Heart left ventricle (tissue), 16 donors: Measurements from ENCODE around the gene PFDN5. TPM values are rescaled to one million over a fixed set of nuclear protein-coding genes. Genes with fewer than 3 reads are reported as not detected.

Experiments used
- ATAC-seq, 4 donors: fragments of 200-7000 bp; cut with Tn5 transposase; one replicate each; pipeline ENCODE4 v1.9.1; 2020 to 2022; ENCODE audit warnings: moderate library complexity in 4 of 4, mild to moderate bottlenecking in 3 of 4, moderate number of reproducible peaks in 1 of 4
- DNase-seq, 5 donors: peaks; one replicate each; pipeline ENCODE4 v3.0.0-alpha.2; 2020
- H3K27ac ChIP-seq, 12 donors: fragments of 200-600 bp; sonication (generic) in 4 of 12; one replicate each; pipeline versions ENCODE4 v1.5.0 to v1.8.0; 2016 to 2022; ENCODE audit warnings: mild to moderate bottlenecking in 2 of 12
- H3K27me3 ChIP-seq, 9 donors: fragments of 200-600 bp; sonication (generic) in 2 of 9; one replicate each; pipeline versions ENCODE4 v1.5.1 to v1.8.0; 2016 to 2022; ENCODE audit warnings: mild to moderate bottlenecking in 3 of 9
- H3K36me3 ChIP-seq, 9 donors: fragments of 200-600 bp; sonication (generic) in 2 of 9; one replicate each; pipeline versions ENCODE4 v1.5.0 to v1.8.0; 2018 to 2022; ENCODE audit warnings: mild to moderate bottlenecking in 2 of 9
- H3K4me1 ChIP-seq, 12 donors: fragments of 200-600 bp; sonication (generic) in 4 of 12; one replicate each; pipeline versions ENCODE4 v1.5.0 to v1.8.0; 2016 to 2022; ENCODE audit warnings: mild to moderate bottlenecking in 3 of 12
- H3K4me3 ChIP-seq, 12 donors: fragments of 200-600 bp; sonication (generic) in 4 of 12; one replicate each; pipeline versions ENCODE4 v1.5.0 to v1.8.0; 2017 to 2022; ENCODE audit warnings: mild to moderate bottlenecking in 9 of 12, moderate library complexity in 4 of 12
- H3K9me3 ChIP-seq, 12 donors: fragments of 200-600 bp; sonication (generic) in 4 of 12; one replicate each; pipeline versions ENCODE4 v1.5.0 to v1.8.0; 2016 to 2022; ENCODE audit warnings: mild to moderate bottlenecking in 1 of 12
- CTCF ChIP-seq, 12 donors: fragments of 200-600 bp; sonication (generic) in 4 of 12; IDR thresholded peaks; one replicate each; pipeline versions ENCODE4 v1.5.0 to v1.8.0; 2018 to 2022; ENCODE audit warnings: antibody characterized with exemption in 12 of 12, mild to moderate bottlenecking in 5 of 12
- POLR2A ChIP-seq, 2 donors: fragments of 450-650 bp; IDR thresholded peaks; one replicate each; pipeline ENCODE4 v1.6.1; 2017; ENCODE audit warnings: antibody characterized with exemption in 2 of 2, mild to moderate bottlenecking in 2 of 2, moderate library complexity in 2 of 2
- WGBS, 4 donors: extraction: QIAGEN DNeasy Blood & Tissue Kit in 2 of 4; methylation state at CpG; one replicate each; pipeline versions ENCODE4 v1.1.5 to v1.1.7; 2013 to 2018; 5-methylcytosine and 5-hydroxymethylcytosine counted together
- intact Hi-C, 10 donors: fragments of 100-400 bp; cut with DNase I; formaldehyde crosslinking; loops; one replicate each; pipeline versions ENCODE4 v1.11.1 to v1.14.2; 2022
- polyA plus RNA-seq, 2 donors: library from polyadenylated mRNA; stranded (reverse); fragments of 200-250 nt; gene quantifications; one replicate each; pipeline ENCODE4 v1.2.3, GENCODE V29; 2013
- total RNA-seq, 9 donors: library from RNA; depleted of rRNA in 2 of 9; stranded (reverse); fragments of >200 nt in 2 of 9; fragmentation: NEBNext Ultra II Directional in 3 of 9; extraction: Animal tissue kit (Norgen Biotek cat#: 25700) in 3 of 9; gene quantifications; one replicate each; pipeline versions ENCODE4 v1.1.0 to v1.2.4, GENCODE V29; 2016 to 2023
- donor health status: ischemic (EF 13 %, LVEDD 7.1; RV severe dilation, severe dysfunction).
- donor health status: healthy with polysubstance abuse.
- donor health status: DM: no; HTN: yes; CAD: no.
- donor health status: DM: no; HTN: no; CAD: no.
- donor health status: ischemic (EF 25% LVEDD 6.9; RV normal size, moderate dysfunction).
- donor health status: ischemic (EF 25% LVEDD 5.7; RV mildly dilated, moderate dysfunction).
- donor health status: healthy.
- donor health status: DM: yes; HTN: yes; CAD: no.
- donor health status: ischemic (EF 35%, LVEDD 5.7; RV mildly dilated, moderate dysfunction).
- donor health status: nonischemic (EF 11% LVEDD 7.7; RV severe dilation, severe dysfunction).
- donor health status: DM: yes; HTN: yes; CAD: no.
- donor health status: PGD.
- donor health status: ischemic (EF 29% LVEDD 5.4; RV normal size, mild dysfunction).
- donor health status: nonischemic (EF 23%, LVEDD 6.1; RV moderate dilation, normal function).

The PFDN5 gene
- total and polyA plus RNA-seq, 11 donors = 289 to 979 (median 360) TPM

- H3K4me1 ChIP-seq = peaks cover 3 to 83% (median 38%) of the 10 kb centered on the region in 12 donors
- peak; percentile 86 to 93 (median 92) for DNase-seq
- H3K27me3 ChIP-seq = no peaks in the 10 kb centered on the region
- peaks cover 0 to 65% (median 45%) of the 10 kb centered on the region in 9 donors for H3K36me3 ChIP-seq
- peak; percentile 58 to 86 (median 82) for ATAC-seq
- peak within 1 kb of the TSS; percentile 36 to 93 (median 74) for H3K4me3 ChIP-seq
- H3K9me3 ChIP-seq = no peaks in the 10 kb centered on the region
- intact Hi-C loops = no loop called here
- H3K27ac ChIP-seq = peak within 1 kb of the TSS; percentile 15 to 96 (median 76)
- peak in 7 of 12 donors; percentile 13 to 45 (median 34) for TF ChIP-seq CTCF (IDR thresholded peaks at IDR 0.05)
- peak in 1 of 2 donors; percentile 62 for TF ChIP-seq POLR2A (IDR thresholded peaks at IDR 0.05)
- 1 to 9% (median 2%) methylated on average over 14 to 51 of the region's 51 CpGs for WGBS, 4 donors
These were observed 4.3 kb downstream of the PFDN5 start, which contains the start of gene MYG1 for GRCh38 chr12:53299454-53300180. TSS of gene MYG1 (plus strand) at chr12:53299695. CDS start at chr12:53299738, 43 bp downstream.

GRCh38 chr12:53300187-53300586, 4.8 kb downstream of the PFDN5 start:
- peak overlapping the region; percentile 15 to 96 (median 76) for H3K27ac ChIP-seq
- peak overlapping the region; percentile 36 to 93 (median 74) for H3K4me3 ChIP-seq
- H3K27me3 ChIP-seq = no peaks in the 10 kb centered on the region
- peaks cover 3 to 77% (median 33%) of the 10 kb centered on the region in 12 donors for H3K4me1 ChIP-seq
- no peaks in the 10 kb centered on the region for H3K9me3 ChIP-seq
- TF ChIP-seq CTCF (IDR thresholded peaks at IDR 0.05) = no peak
- no peak for TF ChIP-seq POLR2A (IDR thresholded peaks at IDR 0.05)
- DNase-seq (no peak), ATAC-seq (peak in 1 of 4 donors; percentile 1)
- WGBS, 4 donors = 1 to 4% (median 2%) methylated on average over 12 of the region's 12 CpGs
- H3K36me3 ChIP-seq = peaks cover 0 to 67% (median 48%) of the 10 kb centered on the region in 9 donors
- intact Hi-C loops = no loop called here

- 85 to 92% (median 91%) methylated on average over 4 to 5 of the region's 5 CpGs for WGBS, 4 donors
- intact Hi-C loops = no loop called here
- H3K27me3 ChIP-seq = no peaks in the 10 kb centered on the region
- peaks cover 3 to 53% (median 21%) of the 10 kb centered on the region in 12 donors for H3K4me1 ChIP-seq
- ATAC-seq (no peak), DNase-seq (no peak)
- H3K9me3 ChIP-seq = no peaks in the 10 kb centered on the region
- H3K27ac ChIP-seq = no peak overlapping the region
- H3K36me3 ChIP-seq = peaks cover 0 to 79% (median 61%) of the 10 kb centered on the region in 9 donors
- TF ChIP-seq CTCF (IDR thresholded peaks at IDR 0.05) (no peak), POLR2A (IDR thresholded peaks at IDR 0.05) (no peak)
- no peak overlapping the region for H3K4me3 ChIP-seq
These were observed 7.6 kb downstream of the PFDN5 start for GRCh38 chr12:53302903-53303302.

GRCh38 chr12:53306826-53307225, 11.5 kb downstream of the PFDN5 start:
- peaks cover 0 to 94% (median 84%) of the 10 kb centered on the region in 9 donors for H3K36me3 ChIP-seq
- H3K27ac ChIP-seq = no peak overlapping the region
- TF ChIP-seq POLR2A (IDR thresholded peaks at IDR 0.05) (no peak), CTCF (IDR thresholded peaks at IDR 0.05) (no peak)
- H3K9me3 ChIP-seq = no peaks in the 10 kb centered on the region
- ATAC-seq (no peak), DNase-seq (no peak)
- intact Hi-C loops = no loop called here
- no peaks in the 10 kb centered on the region for H3K27me3 ChIP-seq
- H3K4me3 ChIP-seq = no peak overlapping the region
- peaks cover 0 to 18% (median 0%) of the 10 kb centered on the region in 12 donors for H3K4me1 ChIP-seq
- WGBS, 4 donors = 92 to 96% (median 94%) methylated on average over 10 of the region's 10 CpGs
